Forelimb muscle (tissue), 1 donor: ENCODE measurements around the gene TP53RK. TPM values are rescaled to one million over a fixed set of nuclear protein-coding genes. Genes with fewer than 3 reads are reported as not detected.

Experiments
- DNase-seq: peaks from one replicate; pipeline ENCODE4 v3.0.0-alpha.2; 2013; ENCODE audit warnings: low read depth
- polyA plus RNA-seq: library from polyadenylated mRNA; unstranded; fragments of 120-200 nt; gene quantifications from one replicate; pipeline ENCODE4 v1.2.1, GENCODE V29; 2013; ENCODE audit not compliant: insufficient read length

Gene TP53RK
- polyA plus RNA-seq, 1 donor = 9.9 TPM

DNA sequence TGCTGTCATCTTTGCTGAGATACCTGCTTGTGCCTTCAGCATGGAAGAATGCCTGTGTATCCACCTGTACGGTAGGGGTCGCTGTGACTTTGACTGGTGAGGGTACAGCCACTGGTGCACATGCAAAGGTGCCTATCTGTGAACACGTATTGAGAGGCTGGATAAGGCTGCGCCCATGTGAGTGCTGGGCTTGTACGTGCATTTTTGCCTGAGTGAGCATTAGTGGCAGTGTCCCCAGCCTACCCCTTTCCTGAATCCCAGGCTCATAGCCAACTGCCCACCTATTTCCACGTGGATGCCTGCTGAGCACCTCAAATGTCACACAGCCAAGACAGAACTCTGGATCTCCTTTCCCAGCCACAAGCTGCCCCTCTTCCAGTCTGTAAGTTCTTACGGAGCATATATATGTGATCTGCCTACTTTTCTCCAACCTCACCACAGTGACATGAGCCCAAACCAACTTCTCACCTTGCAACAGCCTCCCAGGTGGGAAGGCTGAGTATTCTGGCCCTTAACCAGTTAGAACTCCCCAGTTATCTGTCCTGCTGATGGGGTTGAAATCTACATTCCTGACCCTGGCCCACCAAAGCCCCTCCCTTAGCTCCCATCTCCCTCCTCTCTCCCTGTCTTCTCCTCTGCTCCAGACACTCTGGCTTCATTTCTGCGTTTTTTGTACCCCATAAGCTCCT, 19.1 kb upstream of the TP53RK start:
- DNase-seq = no peak

GRCh38 chr20:46706242-46706641, 17.0 kb upstream of the TP53RK start:
- DNase-seq = no peak

GRCh38 chr20:46705378-46705729, 16.1 kb upstream of the TP53RK start:
- DNase-seq = no peak

- DNase-seq = no peak
These were observed 15.6 kb upstream of the TP53RK start for GRCh38 chr20:46704714-46705377.

DNA sequence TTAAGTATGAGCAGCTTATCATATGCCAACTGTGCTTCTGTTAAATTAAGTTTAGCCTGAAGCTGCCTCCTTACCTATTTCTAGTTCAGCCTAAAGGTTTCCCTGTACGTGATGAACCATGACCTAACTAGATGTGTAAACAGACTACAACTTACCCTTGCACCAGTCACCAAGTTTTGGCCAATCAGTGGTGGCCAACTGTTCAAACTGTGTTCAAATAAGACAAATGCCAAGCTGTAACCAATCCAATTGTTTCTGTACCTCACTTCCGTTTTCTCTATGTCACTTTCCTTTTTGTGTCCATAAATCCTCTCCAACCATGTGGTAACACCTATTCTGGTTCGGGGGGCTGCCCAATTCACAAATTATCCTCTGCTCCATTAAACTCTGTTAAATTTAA, 14.2 kb upstream of the TP53RK start:
- DNase-seq = no peak

DNA sequence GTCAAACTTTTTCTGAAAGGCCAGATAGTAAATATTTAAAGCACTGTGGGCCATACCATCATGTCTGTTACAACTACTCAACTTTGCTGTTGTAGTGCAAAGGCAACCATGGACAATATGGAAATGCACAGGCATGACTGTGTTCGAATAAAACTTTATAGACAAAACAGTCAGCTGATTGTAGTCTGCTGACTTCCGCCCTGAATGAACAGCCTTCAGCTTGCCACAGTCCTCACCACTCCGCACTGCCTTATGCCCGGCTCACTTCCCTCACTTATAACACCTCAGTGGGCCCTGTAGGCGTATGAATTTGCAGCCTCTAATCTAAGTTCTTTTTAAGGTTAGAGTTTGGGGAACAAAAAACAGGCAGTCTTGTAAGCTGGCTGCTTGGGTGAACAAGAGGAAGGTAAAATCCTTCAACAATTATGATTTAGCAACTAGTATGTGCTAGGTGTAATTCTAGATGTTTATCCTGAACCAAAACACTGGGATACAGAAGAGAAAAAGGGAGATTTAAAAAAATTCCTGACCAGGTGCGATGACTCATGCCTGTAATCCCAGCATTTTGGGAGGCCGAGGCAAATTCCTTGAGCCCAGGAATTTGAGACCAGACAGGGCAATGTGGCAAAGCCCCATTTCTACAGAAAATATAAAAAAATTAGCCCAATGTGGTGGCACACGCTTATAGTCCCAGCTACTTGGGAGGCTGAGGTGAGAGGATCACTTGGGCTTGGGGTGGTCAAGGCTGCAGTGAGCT, 13.4 kb upstream of the TP53RK start:
- DNase-seq = no peak

DNA sequence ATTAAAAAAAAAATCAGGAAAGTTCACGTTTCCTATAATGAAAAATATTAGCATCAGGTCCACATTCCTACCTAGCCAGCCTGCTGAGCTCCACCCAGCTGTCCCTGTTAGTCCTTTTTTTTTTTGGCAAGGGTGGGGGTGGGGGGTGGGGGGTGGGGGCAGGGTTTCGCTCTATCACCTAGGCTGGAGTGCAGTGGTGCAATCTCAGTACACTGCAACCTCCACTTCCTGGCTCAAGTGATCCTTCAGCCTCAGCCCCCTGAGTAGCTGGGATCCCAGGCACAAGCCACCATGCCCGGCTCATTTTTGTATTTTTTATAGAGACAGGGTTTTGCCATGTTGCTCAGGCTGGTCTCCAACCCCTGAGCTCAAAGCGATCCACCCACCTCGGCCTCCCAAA, 12.7 kb upstream of the TP53RK start:
- DNase-seq = no peak

DNA sequence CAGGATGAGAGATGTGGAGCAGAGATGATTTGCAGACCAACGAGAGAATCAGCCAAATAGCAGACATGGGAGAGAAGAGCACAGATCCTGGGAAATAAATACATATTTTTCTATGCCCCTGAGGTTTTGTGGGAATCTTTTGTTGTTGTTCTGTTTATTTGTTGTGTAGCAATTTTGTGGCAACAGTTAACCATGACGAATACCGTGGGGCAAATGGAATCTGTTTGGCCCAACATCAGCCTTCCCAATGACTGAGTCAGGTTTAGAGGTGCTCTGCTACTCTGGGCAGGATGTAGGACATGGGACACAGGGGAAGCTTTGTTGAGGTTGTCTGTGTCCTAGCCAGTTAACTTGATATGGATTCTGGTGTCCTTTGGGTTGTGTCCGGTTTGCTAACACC, 12.3 kb upstream of the TP53RK start:
- no peak for DNase-seq

GRCh38 chr20:46701057-46701456, 11.8 kb upstream of the TP53RK start:
- DNase-seq = no peak

GRCh38 chr20:46700481-46700880, 11.2 kb upstream of the TP53RK start:
- no peak for DNase-seq

GRCh38 chr20:46699651-46700359, 10.6 kb upstream of the TP53RK start:
- DNase-seq = no peak

- no peak for DNase-seq
These were observed 9.5 kb upstream of the TP53RK start for GRCh38 chr20:46698788-46699187.

- no peak for DNase-seq
These were observed 7.6 kb upstream of the TP53RK start for GRCh38 chr20:46696791-46697279.

- no peak for DNase-seq
These were observed 6.6 kb upstream of the TP53RK start for GRCh38 chr20:46695892-46696291.

GRCh38 chr20:46694484-46694883, 5.2 kb upstream of the TP53RK start:
- no peak for DNase-seq

DNA sequence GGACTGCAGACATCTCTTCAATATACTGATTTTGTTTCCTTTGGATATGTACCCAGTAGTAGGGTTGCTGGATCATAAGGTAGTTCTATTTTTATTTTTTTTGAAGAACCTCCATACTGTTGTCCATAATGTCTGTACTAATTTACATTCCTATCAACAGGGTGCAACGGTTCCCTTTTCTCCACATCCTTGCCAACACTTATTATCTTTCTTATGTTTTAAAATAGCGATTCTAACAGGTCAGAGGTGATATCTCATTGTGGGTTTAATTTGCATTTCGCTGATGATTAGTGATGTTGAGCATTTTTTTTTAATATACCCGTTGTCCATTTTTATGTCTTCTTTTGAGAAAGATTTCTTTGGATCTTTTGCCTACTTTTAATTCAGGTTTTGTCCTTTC, 2.0 kb upstream of the TP53RK start:
- DNase-seq = no peak

GRCh38 chr20:46690219-46691106, 1.2 kb upstream of the TP53RK start:
- no peak for DNase-seq

DNA sequence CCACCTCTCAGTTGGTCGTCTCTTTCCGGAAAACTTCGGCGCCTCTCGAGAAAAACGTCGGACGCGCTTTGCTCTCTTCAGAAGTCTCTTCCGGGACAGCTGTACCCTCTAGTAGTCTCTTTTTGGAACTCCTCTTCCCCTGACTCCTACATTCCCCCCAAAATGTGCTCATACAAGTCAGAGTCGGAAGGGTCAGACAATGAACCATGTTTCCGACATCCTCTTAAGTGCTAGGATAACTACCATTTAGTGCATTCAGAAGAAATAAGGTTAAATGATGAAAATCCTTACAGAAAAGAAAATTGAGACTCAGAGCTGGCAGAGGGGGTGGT, 476 bp upstream of the TP53RK start:
- DNase-seq = no peak

DNA sequence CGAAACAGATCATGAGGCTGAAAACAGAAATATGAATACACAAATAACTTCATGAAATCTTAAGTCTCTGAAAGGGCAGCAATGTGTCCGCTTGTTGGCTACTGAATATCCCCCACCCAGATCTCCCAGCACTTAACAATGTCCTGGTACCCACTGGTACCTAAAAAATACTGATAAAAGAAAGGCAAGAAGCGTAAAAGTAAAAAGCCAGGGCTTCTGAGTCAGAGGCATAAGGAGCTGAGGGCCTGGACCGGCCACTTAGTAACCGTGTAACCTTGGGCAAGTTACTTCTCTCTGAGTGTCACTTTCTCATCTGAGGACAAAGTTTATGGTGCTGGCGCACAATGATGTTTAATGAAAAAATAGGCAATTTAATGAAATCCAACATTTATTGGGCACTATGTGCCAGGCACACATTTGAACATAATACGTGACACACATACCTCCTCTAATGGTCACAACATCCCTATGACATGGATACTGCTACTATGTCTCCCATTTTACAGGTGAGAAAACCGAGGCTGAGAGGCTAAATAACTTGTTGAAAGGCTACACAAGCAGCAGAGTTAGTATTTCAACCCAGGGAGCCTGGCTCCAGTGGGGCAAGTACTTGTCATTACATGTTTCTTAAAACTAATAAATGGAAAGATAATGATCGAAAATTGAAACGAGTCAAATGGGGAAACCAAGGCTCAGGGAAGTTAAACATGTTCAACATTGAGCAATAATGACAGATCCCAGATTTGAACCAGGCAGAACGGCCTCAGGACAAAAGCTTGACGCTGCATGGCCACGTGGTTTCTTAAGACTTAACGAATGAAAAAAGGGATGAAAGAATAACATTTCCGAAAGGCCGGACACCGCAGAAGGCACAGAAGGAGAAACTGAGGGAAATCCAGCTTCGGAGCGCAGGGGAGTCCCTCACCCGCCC, 828 bp downstream of the TP53RK start:
- DNase-seq = no peak
